GM12864 (cell line): ENCODE data around the gene RAMP3.

ENCODE experiments used
- DNase-seq: peaks from one replicate; pipeline ENCODE4 v3.0.0-alpha.2; 2011; ENCODE audit warnings: low read depth
- H3K4me3 ChIP-seq: 2 replicates; pipeline ENCODE4 v1.5.1; 2011; ENCODE audit warnings: mild to moderate bottlenecking, low read depth, low read length, control low read depth
- CTCF ChIP-seq: IDR thresholded peaks from 2 replicates; pipeline ENCODE4 v1.5.1; 2011; ENCODE audit warnings: low read depth, mild to moderate bottlenecking, moderate library complexity, low read length, control low read depth, inconsistent platforms; ENCODE audit errors: missing control alignments

Gene RAMP3

GRCh38 chr7:45132708-45133320 is 24.8 kb upstream of the RAMP3 start:
- no peak for TF ChIP-seq CTCF
- DNase-seq, result no peak
- H3K4me3 ChIP-seq, result no peak overlapping the region

GRCh38 chr7:45133352-45133751 is 24.2 kb upstream of the RAMP3 start:
- no peak for TF ChIP-seq CTCF
- no peak overlapping the region for H3K4me3 ChIP-seq
- no peak for DNase-seq

- H3K4me3 ChIP-seq, result no peak overlapping the region
- no peak for TF ChIP-seq CTCF
- no peak for DNase-seq
Observed at GRCh38 chr7:45133877-45134276, 23.7 kb upstream of the RAMP3 start.

- TF ChIP-seq CTCF, result peak; percentile 86
- peak; percentile 58 for DNase-seq
Observed at GRCh38 chr7:45136106-45137060, 21.2 kb upstream of the RAMP3 start.

GRCh38 chr7:45138433-45139267 is 18.9 kb upstream of the RAMP3 start:
- no peak overlapping the region for H3K4me3 ChIP-seq
- DNase-seq, result no peak
- TF ChIP-seq CTCF, result no peak

More at GRCh38 chr7:45136106-45137060, 21.2 kb upstream of the RAMP3 start:
- no peak overlapping the region for H3K4me3 ChIP-seq

- peak; percentile 33 for DNase-seq
- no peak for TF ChIP-seq CTCF
- H3K4me3 ChIP-seq, result peak overlapping the region; percentile 22
Observed at GRCh38 chr7:45140827-45141226, 16.8 kb upstream of the RAMP3 start.
